GM21360 (cell line): ENCODE measurements around the gene VPS8.

Experiments used
- ATAC-seq: cut with Tn5 transposase; IDR thresholded peaks from one replicate; pipeline ENCODE4 v1.9.1; 2021; ENCODE audit warnings: mild to moderate bottlenecking, moderate library complexity; ENCODE audit not compliant: unreplicated experiment

Gene VPS8

GRCh38 chr3:184784731-184785500 lies 27.1 kb upstream of the VPS8 start:
- no peak for ATAC-seq

GRCh38 chr3:184785890-184786279 lies 26.1 kb upstream of the VPS8 start:
- ATAC-seq, result no peak

- ATAC-seq, result no peak
These were observed 25.6 kb upstream of the VPS8 start for GRCh38 chr3:184786280-184786941.

- no peak for ATAC-seq
These were observed 23.2 kb upstream of the VPS8 start for GRCh38 chr3:184788751-184789150.

GRCh38 chr3:184789314-184789998 lies 22.5 kb upstream of the VPS8 start:
- no peak for ATAC-seq

- no peak for ATAC-seq
These were observed 20.8 kb upstream of the VPS8 start for GRCh38 chr3:184791171-184791570.

GRCh38 chr3:184795522-184796190 lies 16.3 kb upstream of the VPS8 start:
- ATAC-seq, result no peak

- no peak for ATAC-seq
These were observed 15.4 kb upstream of the VPS8 start for GRCh38 chr3:184796551-184796950.

GRCh38 chr3:184796954-184797353 lies 15.0 kb upstream of the VPS8 start:
- ATAC-seq, result no peak

- ATAC-seq, result no peak
These were observed 13.8 kb upstream of the VPS8 start for GRCh38 chr3:184798120-184798519.

GRCh38 chr3:184800349-184800930 lies 11.5 kb upstream of the VPS8 start:
- ATAC-seq, result no peak

GRCh38 chr3:184801241-184801785 lies 10.7 kb upstream of the VPS8 start:
- ATAC-seq, result no peak

GRCh38 chr3:184802150-184802549 lies 9.8 kb upstream of the VPS8 start:
- ATAC-seq, result no peak

- ATAC-seq, result no peak
These were observed 7.2 kb upstream of the VPS8 start for GRCh38 chr3:184804801-184805200.

GRCh38 chr3:184805351-184806038 lies 6.5 kb upstream of the VPS8 start:
- no peak for ATAC-seq

GRCh38 chr3:184806567-184807271 lies 5.2 kb upstream of the VPS8 start:
- no peak for ATAC-seq

- no peak for ATAC-seq
These were observed 4.4 kb upstream of the VPS8 start for GRCh38 chr3:184807549-184807948.

- ATAC-seq, result no peak
These were observed 3.9 kb upstream of the VPS8 start for GRCh38 chr3:184808021-184808420.

GRCh38 chr3:184810146-184810545 lies 1.8 kb upstream of the VPS8 start:
- ATAC-seq, result no peak

- ATAC-seq, result no peak
These were observed 932 bp upstream of the VPS8 start for GRCh38 chr3:184811034-184811433.
